Neural progenitor cell (in vitro differentiated cells): ENCODE measurements around the gene SHH. TPM values are rescaled to one million over a fixed set of nuclear protein-coding genes. Genes with fewer than 3 reads are reported as not detected.

Experiments
- DNase-seq: peaks from one replicate; pipeline ENCODE4 v3.0.0-alpha.2; 2016; ENCODE audit warnings: low spot score
- H2AFZ ChIP-seq: fragments of 200-600 bp; sonication (generic); replicated peaks from 2 replicates; pipeline ENCODE4 v1.6.1; 2016; ENCODE audit warnings: antibody characterized with exemption
- H3F3A ChIP-seq: fragments of 200-600 bp; sonication (generic); 2 replicates; pipeline ENCODE4 v1.6.1; 2016; ENCODE audit warnings: antibody characterized with exemption, low read depth
- H3K27ac ChIP-seq: fragments of 200-600 bp; sonication (generic); 2 replicates; pipeline ENCODE4 v1.5.1; 2016; ENCODE audit warnings: mild to moderate bottlenecking
- H3K27me3 ChIP-seq: fragments of 200-600 bp; sonication (generic); 2 replicates; pipeline ENCODE4 v1.6.1; 2016; ENCODE audit warnings: mild to moderate bottlenecking, moderate library complexity
- H3K36me3 ChIP-seq: fragments of 200-600 bp; sonication (generic); 2 replicates; pipeline ENCODE4 v1.5.1; 2016
- H3K4me1 ChIP-seq: fragments of 200-600 bp; sonication (generic); 2 replicates; pipeline ENCODE4 v1.6.1; 2016; ENCODE audit warnings: mixed run types
- H3K4me2 ChIP-seq: fragments of 200-600 bp; sonication (generic); 2 replicates; pipeline ENCODE4 v1.6.1; 2016
- H3K4me3 ChIP-seq: fragments of 200-600 bp; sonication (generic); 2 replicates; pipeline ENCODE4 v1.5.1; 2016
- H3K79me2 ChIP-seq: fragments of 200-600 bp; sonication (generic); 2 replicates; pipeline ENCODE4 v1.6.1; 2016; ENCODE audit warnings: low read depth
- H3K9ac ChIP-seq: fragments of 200-600 bp; sonication (generic); 2 replicates; pipeline ENCODE4 v1.6.1; 2016
- H3K9me3 ChIP-seq: fragments of 200-600 bp; sonication (generic); 2 replicates; pipeline ENCODE4 v1.5.1; 2016; ENCODE audit warnings: low read depth
- H4K20me1 ChIP-seq: fragments of 200-600 bp; sonication (generic); 2 replicates; pipeline ENCODE4 v1.6.1; 2016; ENCODE audit warnings: low read depth
- H3K27ac Mint-ChIP-seq: 3 replicates; pipeline ENCODE4 v1.8.0; 2021; ENCODE audit warnings: mixed read lengths
- H3K27me3 Mint-ChIP-seq: 2 replicates; pipeline ENCODE4 v1.8.0; 2022; ENCODE audit warnings: low read depth, mild to moderate bottlenecking, inconsistent platforms, moderate library complexity, mixed read lengths; ENCODE audit not compliant: insufficient read depth
- H3K36me3 Mint-ChIP-seq: 3 replicates; pipeline ENCODE4 v1.8.0; 2021; ENCODE audit warnings: mixed read lengths
- H3K4me1 Mint-ChIP-seq: 3 replicates; pipeline ENCODE4 v1.8.0; 2021; ENCODE audit warnings: mixed read lengths
- H3K4me3 Mint-ChIP-seq: 3 replicates; pipeline ENCODE4 v1.8.0; 2021; ENCODE audit warnings: mild to moderate bottlenecking, moderate library complexity, mixed read lengths
- H3K9me3 Mint-ChIP-seq: 3 replicates; pipeline ENCODE4 v1.8.0; 2020; ENCODE audit warnings: mixed read lengths
- CTCF ChIP-seq: fragments of 200-600 bp; sonication (generic); IDR thresholded peaks from 2 replicates; pipeline ENCODE4 v1.5.1; 2017; ENCODE audit warnings: antibody characterized with exemption, mild to moderate bottlenecking
- EZH2 ChIP-seq: fragments of 200-600 bp; sonication (generic); IDR thresholded peaks from 2 replicates; pipeline ENCODE4 v1.6.1; 2017; ENCODE audit warnings: antibody characterized with exemption, mild to moderate bottlenecking, moderate library complexity
- EZH2phosphoT487 ChIP-seq: fragments of 200-600 bp; sonication (generic); IDR thresholded peaks from 2 replicates; pipeline ENCODE4 v1.6.1; 2017; ENCODE audit warnings: antibody characterized with exemption
- total RNA-seq: library from RNA; depleted of rRNA; stranded (reverse); fragments of >200 nt; gene quantifications from 2 replicates; pipeline ENCODE4 v1.2.3, GENCODE V29; 2015; ENCODE audit warnings: low replicate concordance

The SHH gene
- total RNA-seq, 1 donor from 2014 or later: not detected

GRCh38 chr7:155836216-155837125 is 24.2 kb upstream of the SHH start:
- H3K4me1 Mint-ChIP-seq: peaks cover 3% of the 10 kb centered on the region
- no peaks in the 10 kb centered on the region for H3K9me3 Mint-ChIP-seq
- H3K4me2 ChIP-seq: peak overlapping the region; percentile 10

GRCh38 chr7:155835446-155836215 is 23.4 kb upstream of the SHH start:
- no peak overlapping the region for H3K9ac ChIP-seq
- H3K4me3 Mint-ChIP-seq: no peak overlapping the region
- H3K27me3 ChIP-seq: no peaks in the 10 kb centered on the region
- DNase-seq: peak; percentile 26
- H4K20me1 ChIP-seq: no peaks in the 10 kb centered on the region
- no peaks in the 10 kb centered on the region for H3K36me3 ChIP-seq
- H3K9me3 ChIP-seq: no peaks in the 10 kb centered on the region
- no peaks in the 10 kb centered on the region for H3F3A ChIP-seq
- peaks cover 4% of the 10 kb centered on the region for H3K27me3 Mint-ChIP-seq
- peaks cover 7% of the 10 kb centered on the region for H3K4me1 ChIP-seq
- peak overlapping the region; percentile 10 for H3K4me2 ChIP-seq
- H3K79me2 ChIP-seq: no peaks in the 10 kb centered on the region
- no peaks in the 10 kb centered on the region for H3K36me3 Mint-ChIP-seq
- no peak overlapping the region for H3K4me3 ChIP-seq
- H3K27ac Mint-ChIP-seq: no peak overlapping the region
- TF ChIP-seq EZH2 (no peak), EZH2phosphoT487 (no peak), CTCF (no peak)
- H2AFZ ChIP-seq: no peak overlapping the region
- H3K9me3 Mint-ChIP-seq: no peaks in the 10 kb centered on the region
- peaks cover 3% of the 10 kb centered on the region for H3K4me1 Mint-ChIP-seq
- H3K27ac ChIP-seq: no peak overlapping the region

More at GRCh38 chr7:155836216-155837125, 24.2 kb upstream of the SHH start:
- Histone ChIP-seq H2AFZ (no peak overlapping the region), H4K20me1 (no peaks in the 10 kb centered on the region), H3K9ac (no peak overlapping the region), H3K4me1 (peaks cover 7% of the 10 kb centered on the region), H3K79me2 (no peaks in the 10 kb centered on the region), H3F3A (no peaks in the 10 kb centered on the region), H3K4me3 (no peak overlapping the region), H3K9me3 (no peaks in the 10 kb centered on the region), H3K27me3 (no peaks in the 10 kb centered on the region), H3K36me3 (no peaks in the 10 kb centered on the region), H3K27ac (no peak overlapping the region)
- no peak overlapping the region for H3K4me3 Mint-ChIP-seq
- no peak for DNase-seq
- no peak overlapping the region for H3K27ac Mint-ChIP-seq
- no peaks in the 10 kb centered on the region for H3K36me3 Mint-ChIP-seq
- peaks cover 4% of the 10 kb centered on the region for H3K27me3 Mint-ChIP-seq
- no peak for TF ChIP-seq CTCF
- TF ChIP-seq EZH2: no peak
- TF ChIP-seq EZH2phosphoT487: no peak

GRCh38 chr7:155834486-155835048 is 22.3 kb upstream of the SHH start:
- Histone ChIP-seq H3K4me1 (peaks cover 7% of the 10 kb centered on the region), H3K4me3 (no peak overlapping the region), H3F3A (no peaks in the 10 kb centered on the region), H3K79me2 (no peaks in the 10 kb centered on the region), H3K4me2 (no peak overlapping the region), H3K9me3 (no peaks in the 10 kb centered on the region), H3K27me3 (no peaks in the 10 kb centered on the region), H3K27ac (no peak overlapping the region), H3K9ac (no peak overlapping the region), H2AFZ (no peak overlapping the region), H4K20me1 (no peaks in the 10 kb centered on the region), H3K36me3 (no peaks in the 10 kb centered on the region)
- Mint-ChIP-seq H3K36me3 (no peaks in the 10 kb centered on the region), H3K4me1 (peaks cover 3% of the 10 kb centered on the region), H3K27ac (no peak overlapping the region), H3K27me3 (peaks cover 4% of the 10 kb centered on the region), H3K4me3 (no peak overlapping the region), H3K9me3 (no peaks in the 10 kb centered on the region)
- TF ChIP-seq CTCF (no peak), EZH2phosphoT487 (no peak), EZH2 (no peak)
- DNase-seq: no peak
